SK-N-MC (cell line): ENCODE measurements around the gene MATCAP1.

Source experiments
- EZH2 ChIP-seq: fragments of 200-600 bp; sonication (generic); IDR thresholded peaks from one replicate; pipeline ENCODE4 v1.6.1; 2017; ENCODE audit warnings: antibody characterized with exemption
- POLR2AphosphoS5 ChIP-seq: IDR thresholded peaks from 2 replicates; pipeline ENCODE4 v1.6.1; 2012; ENCODE audit warnings: mild to moderate bottlenecking, low read depth, low read length, borderline replicate concordance

DNA sequence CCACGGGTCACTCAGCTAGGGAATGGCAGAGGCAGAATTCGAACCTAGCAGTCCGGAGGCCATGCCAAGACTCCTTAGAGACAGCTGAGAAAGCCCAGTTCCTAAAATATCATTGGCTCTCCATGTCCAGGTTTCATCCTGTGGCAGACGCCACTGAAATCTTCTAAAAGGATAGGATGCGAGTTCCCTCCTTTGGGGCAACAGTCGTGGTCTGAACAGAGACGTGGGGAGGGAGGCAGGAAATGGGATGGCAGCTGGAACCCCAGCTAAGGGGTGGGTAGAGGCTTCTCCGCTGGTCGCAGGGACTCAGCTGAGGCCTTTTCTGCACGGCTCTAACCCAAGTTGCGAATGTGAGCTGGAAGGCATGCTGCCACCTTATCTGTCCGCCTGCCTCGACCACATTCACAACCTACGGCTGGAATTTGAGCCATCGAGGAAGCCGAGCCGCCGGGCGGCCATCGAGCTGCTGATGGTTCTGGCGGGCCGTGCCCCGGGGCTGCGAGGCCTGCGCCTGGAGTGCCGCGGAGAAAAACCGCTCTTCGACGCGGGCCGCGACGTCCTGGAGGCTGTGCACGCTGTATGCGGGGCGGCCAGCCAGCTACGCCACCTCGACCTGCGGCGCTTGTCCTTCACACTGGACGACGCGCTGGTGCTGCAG, 21.1 kb downstream of the MATCAP1 start:
- TF ChIP-seq EZH2 (no peak), POLR2AphosphoS5 (no peak)
